SK-N-SH (cell line): ENCODE measurements around the gene SLC25A51.

Experiments
- CTCF ChIP-seq: fragments of 200-600 bp; sonication (generic); IDR thresholded peaks from 2 replicates; pipeline ENCODE4 v1.6.1; 2017; ENCODE audit warnings: antibody characterized with exemption, mild to moderate bottlenecking, moderate library complexity
- EP300 ChIP-seq, 2 experiments: IDR thresholded peaks; 2 replicates each; pipeline versions ENCODE4 v1.4.0 to v1.6.1; 2012; ENCODE audit warnings: borderline replicate concordance in 1 of 2, low read depth in 1 of 2, low read length in 1 of 2
- GABPA ChIP-seq: IDR thresholded peaks from 2 replicates; pipeline ENCODE4 v1.4.0; 2012; ENCODE audit warnings: low read depth, mild to moderate bottlenecking
- MAX ChIP-seq: IDR thresholded peaks from 2 replicates; pipeline ENCODE4 v1.4.0; 2012; ENCODE audit warnings: low read depth
- RFX5 ChIP-seq: IDR thresholded peaks from 2 replicates; pipeline ENCODE4 v1.6.1; 2012; ENCODE audit warnings: mild to moderate bottlenecking, improper control_type of control experiment, low read length
- USF2 ChIP-seq: fragments of 150-350 bp; IDR thresholded peaks from 2 replicates; pipeline ENCODE4 v1.6.1; 2017; ENCODE audit warnings: antibody characterized with exemption, low read length, low read depth, borderline replicate concordance

- TF ChIP-seq RFX5: no peak
- no peak for TF ChIP-seq CTCF
- no peak for TF ChIP-seq GABPA
- TF ChIP-seq MAX: no peak
- no peak for TF ChIP-seq EP300 (IDR thresholded peaks at IDR 0.05; ENCODE audit: borderline replicate concordance in 1 of 2, low read depth in 1 of 2, low read length in 1 of 2)
- TF ChIP-seq USF2: no peak
These were observed 17.8 kb upstream of the SLC25A51 start for GRCh38 chr9:37921546-37922300.
